Measurements from ENCODE around the gene SEMA3E.

The SEMA3E gene

DNA sequence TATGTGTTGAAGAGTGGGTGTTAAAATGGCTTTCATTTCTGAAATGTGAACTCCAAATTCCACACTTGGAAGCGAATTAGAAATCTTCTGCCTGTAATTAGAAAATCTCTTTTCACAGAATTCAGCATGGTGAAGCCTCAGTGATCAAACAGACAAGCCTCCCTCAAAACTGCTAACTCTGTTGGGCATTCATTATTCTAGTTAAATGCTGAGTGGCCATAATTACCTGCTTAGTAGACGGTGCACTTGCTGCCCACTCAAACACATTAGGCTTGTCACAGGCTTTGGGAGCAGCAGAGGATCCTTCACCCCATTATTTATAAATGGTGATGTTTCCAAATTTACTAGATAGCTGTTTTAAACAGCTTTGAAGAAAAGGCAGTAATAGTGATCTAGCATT lies 309.0 kb downstream of the SEMA3E start:
- DNase-seq (ENCODE audit: low read depth) = no peak

DNA sequence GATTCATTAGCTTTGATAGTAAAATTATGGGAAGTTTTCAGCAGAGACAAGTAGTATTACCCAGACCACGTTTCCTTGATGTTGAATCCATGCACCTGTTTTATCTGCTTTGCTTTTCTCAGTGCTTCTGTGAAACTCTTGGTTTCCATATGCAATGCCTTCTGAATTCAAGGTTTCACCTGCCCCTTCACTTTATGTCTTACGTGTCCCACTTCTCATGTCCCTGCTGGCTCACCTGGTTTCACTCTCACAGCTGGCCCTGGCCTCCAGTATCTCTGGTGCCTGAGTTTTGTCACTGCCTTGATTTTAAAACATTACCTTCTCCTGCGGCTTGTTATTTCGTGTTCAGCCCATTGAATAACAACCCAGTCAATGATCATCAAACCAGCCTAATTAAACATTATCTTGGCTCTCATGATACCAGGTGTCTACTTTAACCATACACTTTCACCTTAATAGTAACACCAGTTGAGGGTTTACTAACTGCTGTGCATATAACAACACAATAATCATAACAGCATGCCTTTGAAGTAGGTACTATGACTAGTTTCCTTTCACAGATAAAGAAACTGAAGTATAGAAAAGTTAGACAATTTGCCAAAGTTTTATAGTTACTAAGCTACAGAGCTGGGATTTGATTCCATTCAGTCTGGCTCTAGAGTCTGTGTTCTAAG lies 310.5 kb downstream of the SEMA3E start:
- DNase-seq (ENCODE audit: low read depth) = no peak

DNA sequence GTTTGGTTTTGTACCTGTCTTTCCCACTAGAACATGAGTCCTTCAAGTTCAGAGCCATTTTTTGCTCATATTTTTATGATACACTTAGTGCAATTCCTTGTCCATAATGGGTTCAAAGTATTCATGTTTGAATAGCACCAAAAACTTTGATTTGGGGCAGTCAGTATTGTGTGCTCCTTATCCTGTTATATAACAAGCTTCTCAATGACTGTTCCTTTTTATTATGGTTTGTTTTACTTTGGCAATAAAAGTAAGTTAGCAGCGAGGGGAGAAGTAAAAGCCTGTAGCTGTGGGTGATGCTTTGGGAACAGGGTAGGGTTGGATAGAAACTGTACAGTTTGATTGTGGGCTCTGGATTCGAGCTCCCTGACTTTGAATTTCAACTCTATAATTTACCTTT lies 311.9 kb downstream of the SEMA3E start:
- no peak for DNase-seq (ENCODE audit: low read depth)

DNA sequence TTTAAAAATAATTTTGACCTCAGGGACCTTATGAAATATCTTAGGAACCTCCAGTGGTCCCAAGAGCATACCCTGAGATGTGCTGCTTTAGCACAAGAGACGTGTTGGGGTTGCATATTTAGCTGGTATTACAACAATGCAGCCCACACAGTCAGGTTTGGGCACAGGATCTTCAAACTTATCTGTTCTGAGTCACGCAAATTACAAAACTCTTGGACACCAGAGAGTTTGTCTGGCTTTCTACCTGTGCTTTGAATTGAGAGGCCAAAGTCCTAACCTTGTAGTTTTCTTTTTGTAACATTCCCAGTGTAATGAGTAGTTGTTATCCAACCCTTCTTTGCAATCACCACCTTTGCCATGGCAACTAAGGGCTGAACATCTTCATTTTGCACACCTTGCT lies 322.7 kb downstream of the SEMA3E start:
- no peak for DNase-seq (ENCODE audit: low read depth)

DNA sequence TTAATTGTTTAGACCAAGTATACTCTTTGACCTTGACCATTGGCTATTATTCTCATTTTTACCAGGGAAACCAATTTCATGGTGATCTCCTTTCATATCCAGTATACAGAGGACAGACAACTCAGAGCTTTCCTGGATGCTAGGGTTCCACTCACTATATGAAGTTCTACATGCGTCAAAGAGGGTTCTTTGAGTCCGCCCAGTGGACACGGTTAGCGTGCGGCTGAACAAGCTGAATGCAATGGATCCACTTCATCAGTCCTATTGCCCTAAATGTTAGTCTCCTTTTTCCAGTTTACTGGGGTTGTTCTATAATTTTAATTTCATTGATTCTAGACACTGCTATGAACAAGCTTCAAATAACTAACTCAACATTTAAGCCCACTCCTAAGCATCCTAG lies 323.9 kb downstream of the SEMA3E start:
- DNase-seq (ENCODE audit: low read depth) = no peak

DNA sequence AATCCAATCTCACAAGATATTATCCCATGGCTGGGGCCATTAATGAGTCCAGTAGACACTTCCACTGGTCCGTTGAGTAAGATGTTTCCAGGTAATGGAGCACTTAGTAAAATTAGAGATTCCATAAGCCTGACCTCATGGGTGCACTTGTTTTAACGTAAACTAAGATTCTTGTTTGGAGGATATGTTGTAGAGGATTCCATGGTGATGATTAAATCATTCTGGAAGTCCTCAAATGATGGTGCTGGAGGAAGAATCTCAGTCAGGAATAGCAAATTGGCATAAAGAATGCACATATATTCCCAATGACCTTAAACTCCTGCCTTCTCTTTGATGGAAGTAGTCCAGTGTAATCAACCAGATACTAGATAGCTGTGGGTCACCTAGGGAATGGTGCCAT lies 324.3 kb downstream of the SEMA3E start:
- DNase-seq (ENCODE audit: low read depth) = no peak

DNA sequence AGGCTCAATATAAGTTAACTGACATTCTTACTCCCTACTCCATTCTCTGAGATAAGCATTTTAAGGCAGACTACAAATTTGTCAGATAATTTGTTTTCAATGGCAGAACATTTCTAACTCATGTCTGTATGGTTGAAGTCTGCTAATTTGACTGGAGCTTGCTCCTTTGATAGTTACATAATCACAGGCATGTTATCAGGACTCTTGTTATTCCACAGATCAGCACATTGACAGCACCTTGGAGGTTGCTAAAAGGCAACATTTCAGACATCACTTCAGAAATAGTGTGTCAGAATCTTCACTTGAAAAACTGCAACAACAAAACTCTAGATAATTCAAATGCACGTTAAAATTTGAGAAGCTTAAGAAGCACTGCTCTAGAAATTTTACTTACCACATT lies 327.9 kb downstream of the SEMA3E start:
- DNase-seq (ENCODE audit: low read depth) = no peak

DNA sequence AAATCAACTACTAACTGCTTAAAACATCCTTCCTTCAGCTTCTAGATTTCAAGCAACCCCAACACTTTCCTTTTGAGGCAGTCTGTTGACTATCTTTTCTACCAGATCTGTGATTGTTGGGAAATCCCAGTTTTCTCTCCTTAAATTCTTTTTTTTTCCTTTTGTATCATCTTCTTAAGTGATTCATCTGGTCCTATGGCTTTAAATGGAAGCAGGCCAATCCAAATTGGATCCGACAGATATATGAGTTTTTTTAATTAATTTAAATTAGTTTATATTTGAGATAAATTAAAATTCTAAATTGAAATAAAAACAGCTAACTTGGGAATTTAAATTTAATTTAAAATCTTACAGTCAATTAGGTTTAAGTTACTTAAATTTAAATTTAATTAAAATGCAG lies 335.0 kb downstream of the SEMA3E start:
- no peak for DNase-seq (ENCODE audit: low read depth)
